Panc1 (cell line): ENCODE measurements around the gene HMGCS2. TPM values are rescaled to one million over a fixed set of nuclear protein-coding genes. Genes with fewer than 3 reads are reported as not detected.

ENCODE experiments used
- ATAC-seq: fragments of 200-7000 bp; cut with Tn5 transposase; 2 replicates; pipeline ENCODE4 v1.9.1; 2020; ENCODE audit warnings: mild to moderate bottlenecking, moderate library complexity
- BruUV-seq: library from RNA; stranded (reverse); fragments of 400-500 nt; replicated peaks from 2 replicates; lab custom pipeline; 2021; lab: Mats Ljungman, UMichigan
- CTCF ChIA-PET: fragments of 300-600 bp; sonication (Branson Sonifier 250); formaldehyde crosslinking; loops from one replicate; lab custom pipeline; 2022; ENCODE audit warnings: antibody characterized with exemption; lab: Charles Lee
- POLR2A ChIA-PET: fragments of 300-600 bp; sonication (Branson Sonifier 250); formaldehyde crosslinking; loops from one replicate; lab custom pipeline; 2022; ENCODE audit warnings: antibody characterized with exemption; lab: Charles Lee
- DNase-seq: peaks from one replicate; pipeline ENCODE4 v3.0.0-alpha.2; 2010; ENCODE audit warnings: low read depth, low spot score
- H3K27ac ChIP-seq: 2 replicates; pipeline ENCODE4 v1.5.1; 2011; ENCODE audit warnings: mild to moderate bottlenecking, low read length, inconsistent platforms
- H3K27me3 ChIP-seq: fragments of 200-500 bp; sonication (Bioruptor generic); 2 replicates; pipeline ENCODE4 v1.6.0; 2014; ENCODE audit warnings: low read length, inconsistent platforms; ENCODE audit not compliant: control insufficient read depth, insufficient read depth
- H3K36me3 ChIP-seq: fragments of 200-500 bp; sonication (Bioruptor generic); 2 replicates; pipeline ENCODE4 v1.5.1; 2014; ENCODE audit warnings: inconsistent platforms, mild to moderate bottlenecking, low read length, moderate library complexity; ENCODE audit not compliant: control insufficient read depth, insufficient read depth
- H3K4me1 ChIP-seq: 2 replicates; pipeline ENCODE4 v1.5.1; 2011; ENCODE audit warnings: inconsistent platforms, mild to moderate bottlenecking, low read length, moderate library complexity; ENCODE audit not compliant: control insufficient read depth, insufficient read depth
- H3K4me3 ChIP-seq, 2 experiments: 2 replicates each; pipeline ENCODE4 v1.5.1; 2011 to 2012; ENCODE audit warnings: low read depth in 2 of 2, low read length in 2 of 2, mild to moderate bottlenecking in 2 of 2, inconsistent platforms in 1 of 2, moderate library complexity in 1 of 2
- H3K9me3 ChIP-seq: fragments of 200-500 bp; sonication (Bioruptor generic); 2 replicates; pipeline ENCODE4 v1.5.1; 2014; ENCODE audit warnings: low read depth, mild to moderate bottlenecking, inconsistent platforms, low read length, moderate library complexity; ENCODE audit not compliant: control insufficient read depth, insufficient read depth
- POLR2AphosphoS5 ChIP-seq: IDR thresholded peaks from 2 replicates; pipeline ENCODE4 v1.6.1; 2012; ENCODE audit warnings: mild to moderate bottlenecking, low read depth, low read length, moderate library complexity
- SIN3A ChIP-seq: IDR thresholded peaks from 2 replicates; pipeline ENCODE4 v1.6.1; 2012; ENCODE audit warnings: low read depth, mild to moderate bottlenecking, low read length, moderate library complexity, borderline replicate concordance; ENCODE audit not compliant: insufficient read depth
- TCF7L2 ChIP-seq: IDR thresholded peaks from 2 replicates; pipeline ENCODE4 v1.6.1; 2011; ENCODE audit warnings: mild to moderate bottlenecking, low read depth, low read length, inconsistent platforms
- in situ Hi-C: cut with HindIII; loops from 2 replicates; pipeline ENCODE4 v1.10.0; 2016; ENCODE audit warnings: low sequenced_read_pairs, low pct_unique_long_range_greater_than_20kb
- intact Hi-C: fragments of 100-400 bp; cut with micrococcal nuclease; formaldehyde crosslinking; loops from one replicate; pipeline ENCODE4 v1.10.0; 2022; ENCODE audit not compliant: unreplicated experiment
- total RNA-seq: library from RNA; stranded (reverse); gene quantifications from one replicate; pipeline ENCODE4 v1.2.1, GENCODE V29; 2021; ENCODE audit not compliant: unreplicated experiment
- TF ChIP-seq, protein P1 (sequence below): fragments of 450-650 bp; IDR thresholded peaks from 2 replicates; pipeline ENCODE4 v1.5.1; 2017; ENCODE audit warnings: mild to moderate bottlenecking
- TF ChIP-seq, protein P2 (sequence below), 2 experiments: IDR thresholded peaks; 2 replicates each; pipeline ENCODE4 v1.6.1; 2011 to 2012; ENCODE audit warnings: low read depth in 2 of 2, control low read depth in 1 of 2, low read length in 1 of 2, mild to moderate bottlenecking in 1 of 2, moderate library complexity in 1 of 2; ENCODE audit not compliant: insufficient read depth in 1 of 2

HMGCS2 gene
- total RNA-seq, 1 experiment from 2014 or later: 0.33 TPM

DNA sequence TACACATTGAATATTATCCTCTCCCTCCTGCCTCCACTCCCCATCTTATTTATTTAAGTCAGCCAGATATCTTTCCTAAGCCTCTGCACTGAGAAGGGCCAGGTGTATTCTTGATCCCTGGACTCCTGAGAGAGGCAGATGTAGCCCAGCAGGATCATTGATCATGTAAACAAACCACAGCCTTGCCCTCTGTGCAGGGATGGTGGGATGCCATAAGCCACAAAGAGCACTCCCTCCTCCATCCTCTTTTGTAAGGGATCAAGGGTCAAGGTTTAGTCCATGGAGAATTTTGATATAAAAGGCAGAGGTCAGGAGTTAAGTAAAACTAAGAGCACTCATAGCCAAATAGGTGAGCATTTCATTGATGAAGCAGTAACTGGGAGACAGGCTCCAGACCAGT is 39.7 kb downstream of the HMGCS2 start:
- in situ Hi-C loops (no loop called here), intact Hi-C loops (no loop called here)
- ChIA-PET POLR2A (no interaction called here), CTCF (no interaction called here)
- TF ChIP-seq TCF7L2: no peak
- TF ChIP-seq, protein P1, sequence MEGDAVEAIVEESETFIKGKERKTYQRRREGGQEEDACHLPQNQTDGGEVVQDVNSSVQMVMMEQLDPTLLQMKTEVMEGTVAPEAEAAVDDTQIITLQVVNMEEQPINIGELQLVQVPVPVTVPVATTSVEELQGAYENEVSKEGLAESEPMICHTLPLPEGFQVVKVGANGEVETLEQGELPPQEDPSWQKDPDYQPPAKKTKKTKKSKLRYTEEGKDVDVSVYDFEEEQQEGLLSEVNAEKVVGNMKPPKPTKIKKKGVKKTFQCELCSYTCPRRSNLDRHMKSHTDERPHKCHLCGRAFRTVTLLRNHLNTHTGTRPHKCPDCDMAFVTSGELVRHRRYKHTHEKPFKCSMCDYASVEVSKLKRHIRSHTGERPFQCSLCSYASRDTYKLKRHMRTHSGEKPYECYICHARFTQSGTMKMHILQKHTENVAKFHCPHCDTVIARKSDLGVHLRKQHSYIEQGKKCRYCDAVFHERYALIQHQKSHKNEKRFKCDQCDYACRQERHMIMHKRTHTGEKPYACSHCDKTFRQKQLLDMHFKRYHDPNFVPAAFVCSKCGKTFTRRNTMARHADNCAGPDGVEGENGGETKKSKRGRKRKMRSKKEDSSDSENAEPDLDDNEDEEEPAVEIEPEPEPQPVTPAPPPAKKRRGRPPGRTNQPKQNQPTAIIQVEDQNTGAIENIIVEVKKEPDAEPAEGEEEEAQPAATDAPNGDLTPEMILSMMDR: no peak
- TF ChIP-seq, protein P2, sequence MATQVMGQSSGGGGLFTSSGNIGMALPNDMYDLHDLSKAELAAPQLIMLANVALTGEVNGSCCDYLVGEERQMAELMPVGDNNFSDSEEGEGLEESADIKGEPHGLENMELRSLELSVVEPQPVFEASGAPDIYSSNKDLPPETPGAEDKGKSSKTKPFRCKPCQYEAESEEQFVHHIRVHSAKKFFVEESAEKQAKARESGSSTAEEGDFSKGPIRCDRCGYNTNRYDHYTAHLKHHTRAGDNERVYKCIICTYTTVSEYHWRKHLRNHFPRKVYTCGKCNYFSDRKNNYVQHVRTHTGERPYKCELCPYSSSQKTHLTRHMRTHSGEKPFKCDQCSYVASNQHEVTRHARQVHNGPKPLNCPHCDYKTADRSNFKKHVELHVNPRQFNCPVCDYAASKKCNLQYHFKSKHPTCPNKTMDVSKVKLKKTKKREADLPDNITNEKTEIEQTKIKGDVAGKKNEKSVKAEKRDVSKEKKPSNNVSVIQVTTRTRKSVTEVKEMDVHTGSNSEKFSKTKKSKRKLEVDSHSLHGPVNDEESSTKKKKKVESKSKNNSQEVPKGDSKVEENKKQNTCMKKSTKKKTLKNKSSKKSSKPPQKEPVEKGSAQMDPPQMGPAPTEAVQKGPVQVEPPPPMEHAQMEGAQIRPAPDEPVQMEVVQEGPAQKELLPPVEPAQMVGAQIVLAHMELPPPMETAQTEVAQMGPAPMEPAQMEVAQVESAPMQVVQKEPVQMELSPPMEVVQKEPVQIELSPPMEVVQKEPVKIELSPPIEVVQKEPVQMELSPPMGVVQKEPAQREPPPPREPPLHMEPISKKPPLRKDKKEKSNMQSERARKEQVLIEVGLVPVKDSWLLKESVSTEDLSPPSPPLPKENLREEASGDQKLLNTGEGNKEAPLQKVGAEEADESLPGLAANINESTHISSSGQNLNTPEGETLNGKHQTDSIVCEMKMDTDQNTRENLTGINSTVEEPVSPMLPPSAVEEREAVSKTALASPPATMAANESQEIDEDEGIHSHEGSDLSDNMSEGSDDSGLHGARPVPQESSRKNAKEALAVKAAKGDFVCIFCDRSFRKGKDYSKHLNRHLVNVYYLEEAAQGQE (IDR thresholded peaks at IDR 0.05; ENCODE audit: insufficient read depth in 1 of 2, low read depth in 2 of 2, low read length in 1 of 2): no peak
- TF ChIP-seq POLR2AphosphoS5: no peak
- no peak for TF ChIP-seq SIN3A
- no peak for DNase-seq
- no peaks in the 10 kb centered on the region for H3K27me3 ChIP-seq
- H3K4me3 ChIP-seq: no peak overlapping the region
- ATAC-seq: no peak
- no TSS peak for BruUV-seq
- H3K27ac ChIP-seq: no peak overlapping the region
- no peaks in the 10 kb centered on the region for H3K9me3 ChIP-seq
- peaks cover 7% of the 10 kb centered on the region for H3K36me3 ChIP-seq
- no peaks in the 10 kb centered on the region for H3K4me1 ChIP-seq

DNA sequence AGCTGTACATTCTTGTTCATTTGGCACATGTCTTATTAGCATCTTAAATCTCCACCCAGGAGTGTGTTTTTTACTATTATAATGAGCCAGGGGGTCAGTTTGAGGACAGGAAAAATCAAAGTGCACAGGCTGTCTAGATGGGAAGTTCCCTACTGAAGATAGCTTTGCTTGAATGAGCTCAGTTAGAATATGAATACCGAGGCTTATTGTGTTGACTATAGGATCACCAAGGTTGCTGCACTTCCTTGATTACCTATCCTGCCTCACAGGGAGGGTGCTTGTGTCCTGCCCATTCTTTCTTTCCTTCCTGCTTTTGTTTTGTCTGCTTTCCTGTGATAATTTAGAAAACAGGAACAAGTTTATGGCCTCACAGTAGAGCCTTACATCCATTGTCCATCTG is 40.7 kb downstream of the HMGCS2 start:
- no peak overlapping the region for H3K4me3 ChIP-seq
- BruUV-seq: no TSS peak
- no peak overlapping the region for H3K27ac ChIP-seq
- H3K9me3 ChIP-seq: no peaks in the 10 kb centered on the region
- H3K36me3 ChIP-seq: peaks cover 7% of the 10 kb centered on the region
- TF ChIP-seq, protein P1: no peak
- TF ChIP-seq, protein P2 (IDR thresholded peaks at IDR 0.05; ENCODE audit: insufficient read depth in 1 of 2, low read depth in 2 of 2, low read length in 1 of 2): no peak
- intact Hi-C loops (no loop called here), in situ Hi-C loops (no loop called here)
- CTCF ChIA-PET: interaction anchor here (0.6 kb wide), 1 partner anchor 15 kb away, joined by 3 read pairs; no protein-coding TSS in a partner anchor
- POLR2A ChIA-PET: interaction anchor here (0.6 kb wide), 1 partner anchor 281 kb away, joined by 10 read pairs; no protein-coding TSS in a partner anchor
- H3K27me3 ChIP-seq: no peaks in the 10 kb centered on the region
- DNase-seq: no peak
- no peak for ATAC-seq
- H3K4me1 ChIP-seq: no peaks in the 10 kb centered on the region
